ENCODE results near the gene DHRS4L2. TPM values are rescaled to one million over a fixed set of nuclear protein-coding genes. Genes with fewer than 3 reads are reported as not detected.

Gene DHRS4L2
- total RNA-seq, 1 donor: 8.3 TPM

- peak overlapping the region; percentile 63 for H3K4me3 ChIP-seq (ENCODE audit: low read depth, low read length)
- no peak for TF ChIP-seq CTCF (IDR thresholded peaks at IDR 0.05; ENCODE audit: insufficient read depth, low read length)
- no peak for DNase-seq (ENCODE audit: low read depth)
Observed at GRCh38 chr14:24051176-24051788, 62.6 kb downstream of the DHRS4L2 start.

GRCh38 chr14:24051789-24052655 is 63.3 kb downstream of the DHRS4L2 start, which contains the start of gene CARMIL3:
CARMIL3 (plus strand) TSS chr14:24052009; CDS start chr14:24052154, 145 bp downstream.
- TF ChIP-seq CTCF (IDR thresholded peaks at IDR 0.05; ENCODE audit: insufficient read depth, low read length): no peak
- peak within 1 kb of the TSS; percentile 63 for H3K4me3 ChIP-seq (ENCODE audit: low read depth, low read length)
- DNase-seq (ENCODE audit: low read depth): peak; percentile 33

GRCh38 chr14:24052656-24053547 is 64.2 kb downstream of the DHRS4L2 start:
- TF ChIP-seq CTCF (IDR thresholded peaks at IDR 0.05; ENCODE audit: insufficient read depth, low read length): no peak
- DNase-seq (ENCODE audit: low read depth): no peak
- peak overlapping the region; percentile 63 for H3K4me3 ChIP-seq (ENCODE audit: low read depth, low read length)

- TF ChIP-seq CTCF (IDR thresholded peaks at IDR 0.05; ENCODE audit: insufficient read depth, low read length): no peak
- H3K4me3 ChIP-seq (ENCODE audit: low read depth, low read length): no peak overlapping the region
- DNase-seq (ENCODE audit: low read depth): no peak
Observed at GRCh38 chr14:24053548-24054323, 65.0 kb downstream of the DHRS4L2 start.

- DNase-seq (ENCODE audit: low read depth): no peak
- no peak for TF ChIP-seq CTCF (IDR thresholded peaks at IDR 0.05; ENCODE audit: insufficient read depth, low read length)
- no peak overlapping the region for H3K4me3 ChIP-seq (ENCODE audit: low read depth, low read length)
Observed at GRCh38 chr14:24054324-24054641, 65.6 kb downstream of the DHRS4L2 start.

- TF ChIP-seq CTCF (IDR thresholded peaks at IDR 0.05; ENCODE audit: insufficient read depth, low read length): no peak
- no peak overlapping the region for H3K4me3 ChIP-seq (ENCODE audit: low read depth, low read length)
- DNase-seq (ENCODE audit: low read depth): no peak
Observed at GRCh38 chr14:24054646-24055045, 65.9 kb downstream of the DHRS4L2 start.
